GM23248 (cell line): ENCODE data around the gene SPA17. TPM values are rescaled to one million over a fixed set of nuclear protein-coding genes. Genes with fewer than 3 reads are reported as not detected.
A peak's percentile ranks its signal among the peaks of the same experiment; 100 is the strongest.

ENCODE experiments used
- DNase-seq: peaks from one replicate; pipeline ENCODE4 v3.0.0-alpha.2; 2015
- H2AFZ ChIP-seq: fragments of 200-600 bp; sonication (generic); 2 replicates; pipeline ENCODE4 v1.6.1; 2016; ENCODE audit warnings: antibody characterized with exemption
- H3F3A ChIP-seq: fragments of 200-600 bp; sonication (generic); 2 replicates; pipeline ENCODE4 v1.6.1; 2016; ENCODE audit warnings: mild to moderate bottlenecking, antibody characterized with exemption, mixed run types; ENCODE audit not compliant: insufficient read depth
- H3K27ac ChIP-seq: fragments of 200-600 bp; sonication (generic); 2 replicates; pipeline ENCODE4 v1.5.1; 2016; ENCODE audit warnings: mild to moderate bottlenecking
- H3K27me3 ChIP-seq: fragments of 200-600 bp; sonication (generic); replicated peaks from 2 replicates; pipeline ENCODE4 v1.6.1; 2016; ENCODE audit warnings: mild to moderate bottlenecking; ENCODE audit not compliant: insufficient read depth
- H3K36me3 ChIP-seq: fragments of 200-600 bp; sonication (generic); 2 replicates; pipeline ENCODE4 v1.6.1; 2016; ENCODE audit warnings: low read depth, mild to moderate bottlenecking
- H3K4me1 ChIP-seq: fragments of 200-600 bp; sonication (generic); 2 replicates; pipeline ENCODE4 v1.6.1; 2016; ENCODE audit warnings: mild to moderate bottlenecking; ENCODE audit not compliant: insufficient read depth
- H3K4me2 ChIP-seq: fragments of 200-600 bp; sonication (generic); one replicate; pipeline ENCODE4 v1.6.1; 2016; ENCODE audit warnings: mild to moderate bottlenecking; ENCODE audit not compliant: unreplicated experiment
- H3K4me3 ChIP-seq: fragments of 200-600 bp; sonication (generic); 2 replicates; pipeline ENCODE4 v1.5.1; 2016; ENCODE audit warnings: mild to moderate bottlenecking
- H3K79me2 ChIP-seq: fragments of 200-600 bp; sonication (generic); 2 replicates; pipeline ENCODE4 v1.6.1; 2016; ENCODE audit warnings: mild to moderate bottlenecking; ENCODE audit not compliant: insufficient read depth
- H3K9ac ChIP-seq: fragments of 200-600 bp; sonication (generic); 2 replicates; pipeline ENCODE4 v1.6.1; 2016; ENCODE audit warnings: mild to moderate bottlenecking
- H3K9me2 ChIP-seq: fragments of 200-600 bp; sonication (generic); 2 replicates; pipeline ENCODE4 v1.6.1; 2016; ENCODE audit warnings: mixed run types, mild to moderate bottlenecking, moderate library complexity; ENCODE audit not compliant: insufficient read depth
- H3K9me3 ChIP-seq: fragments of 200-600 bp; sonication (generic); one replicate; pipeline ENCODE4 v1.6.1; 2017; ENCODE audit warnings: low read depth
- H4K20me1 ChIP-seq: fragments of 200-600 bp; sonication (generic); 2 replicates; pipeline ENCODE4 v1.6.0; 2016; ENCODE audit not compliant: insufficient read depth
- EZH2 ChIP-seq: fragments of 200-600 bp; sonication (generic); IDR thresholded peaks from 2 replicates; pipeline ENCODE4 v1.6.1; 2018; ENCODE audit warnings: antibody characterized with exemption, mild to moderate bottlenecking; ENCODE audit not compliant: insufficient read depth, poor library complexity, severe bottlenecking
- EZH2phosphoT487 ChIP-seq: fragments of 200-600 bp; sonication (generic); IDR thresholded peaks from 2 replicates; pipeline ENCODE4 v1.6.1; 2018; ENCODE audit warnings: antibody characterized with exemption, moderate library complexity, mild to moderate bottlenecking, low read depth; ENCODE audit not compliant: insufficient read depth
- WGBS, 2 experiments: methylation state at CpG; one replicate each; pipeline ENCODE4 v1.1.6; 2015 to 2017; ENCODE audit warnings: low lambda C conversion rate in 2 of 2, low coverage in 1 of 2; ENCODE audit errors: missing lambda C conversion rate in 2 of 2; 5-methylcytosine and 5-hydroxymethylcytosine counted together
- in situ Hi-C: fragments of 300-500 bp; cut with MboI; formaldehyde crosslinking; loops from 2 replicates; pipeline ENCODE4 v1.15.0; 2020
- polyA plus RNA-seq: library from polyadenylated mRNA; unstranded; fragments of >200 nt; fragmentation: Nextera tagmentation; extraction: Ambion mirVana; gene quantifications from 2 replicates; pipeline ENCODE4 v1.2.1, GENCODE V29; 2016
- total RNA-seq: library from RNA; depleted of rRNA; stranded (reverse); fragments of >200 nt; shearing (Covaris generic); gene quantifications from 2 replicates; pipeline ENCODE4 v1.2.3, GENCODE V29; 2014

Gene SPA17
- total and polyA plus RNA-seq, 2 experiments from 2014 or later = 6.5 to 14.0 TPM

- Histone ChIP-seq H3K36me3 (no peaks in the 10 kb centered on the region), H3F3A (no peaks in the 10 kb centered on the region), H3K27ac (no peak overlapping the region), H3K9me2 (no peaks in the 10 kb centered on the region), H3K4me3 (no peak overlapping the region), H3K9ac (no peak overlapping the region), H3K27me3 (peaks cover 71% of the 10 kb centered on the region), H3K4me2 (no peak overlapping the region), H3K4me1 (no peaks in the 10 kb centered on the region), H4K20me1 (no peaks in the 10 kb centered on the region), H3K79me2 (no peaks in the 10 kb centered on the region), H2AFZ (no peak overlapping the region), H3K9me3 (no peaks in the 10 kb centered on the region)
- in situ Hi-C loops = no loop called here
- TF ChIP-seq EZH2phosphoT487 = no peak
- no peak for TF ChIP-seq EZH2
- 51 to 59% methylated on average over 3 of the region's 3 CpGs for WGBS, 2 experiments
- peak; percentile 11 for DNase-seq
Measured at GRCh38 chr11:124716591-124716990, 42.9 kb downstream of the SPA17 start.

- H3K36me3 ChIP-seq = no peaks in the 10 kb centered on the region
- in situ Hi-C loops = no loop called here
- no peaks in the 10 kb centered on the region for H3K9me2 ChIP-seq
- 57 to 58% methylated on average over 7 of the region's 7 CpGs for WGBS, 2 experiments
- H4K20me1 ChIP-seq = no peaks in the 10 kb centered on the region
- no peaks in the 10 kb centered on the region for H3K9me3 ChIP-seq
- no peak overlapping the region for H3K4me3 ChIP-seq
- H3K27me3 ChIP-seq = peaks cover 78% of the 10 kb centered on the region
- H3K4me1 ChIP-seq = no peaks in the 10 kb centered on the region
- H3K27ac ChIP-seq = no peak overlapping the region
- no peak overlapping the region for H2AFZ ChIP-seq
- no peaks in the 10 kb centered on the region for H3F3A ChIP-seq
- peak overlapping the region; percentile 59 for H3K4me2 ChIP-seq
- no peak for DNase-seq
- no peaks in the 10 kb centered on the region for H3K79me2 ChIP-seq
- H3K9ac ChIP-seq = no peak overlapping the region
- TF ChIP-seq EZH2phosphoT487 (0 out of 2 replicates have a peak, but pooled peaks have one; percentile 5), EZH2 (no peak)
Measured at GRCh38 chr11:124717421-124717785, 43.7 kb downstream of the SPA17 start.

GRCh38 chr11:124717786-124718651 lies 44.3 kb downstream of the SPA17 start:
- no peak overlapping the region for H3K9ac ChIP-seq

GRCh38 chr11:124718801-124719200 lies 45.1 kb downstream of the SPA17 start:
- 5 to 6% methylated on average over 13 to 14 of the region's 14 CpGs for WGBS, 2 experiments
- in situ Hi-C loops = no loop called here
- H3K27me3 ChIP-seq = peaks cover 91% of the 10 kb centered on the region

More at GRCh38 chr11:124717786-124718651, 44.3 kb downstream of the SPA17 start:
- H3K4me1 ChIP-seq = no peaks in the 10 kb centered on the region
- in situ Hi-C loops = no loop called here
- H3K27ac ChIP-seq = no peak overlapping the region
- no peaks in the 10 kb centered on the region for H3K79me2 ChIP-seq
- peak overlapping the region; percentile 59 for H3K4me2 ChIP-seq
- 0 out of 2 replicates have a peak overlapping the region, but pooled peaks have one; percentile 8 for H2AFZ ChIP-seq
- peak overlapping the region; percentile 48 for H3K4me3 ChIP-seq
- no peaks in the 10 kb centered on the region for H3K36me3 ChIP-seq
- peak; percentile 40 for TF ChIP-seq EZH2
- peak; percentile 32; the same call in 1 of the 2 replicates for TF ChIP-seq EZH2phosphoT487
- no peaks in the 10 kb centered on the region for H3F3A ChIP-seq
- H3K27me3 ChIP-seq = peaks cover 83% of the 10 kb centered on the region
- no peaks in the 10 kb centered on the region for H3K9me2 ChIP-seq
- no peaks in the 10 kb centered on the region for H3K9me3 ChIP-seq
- 1% methylated on average over 36 to 45 of the region's 45 CpGs for WGBS, 2 experiments
- H4K20me1 ChIP-seq = no peaks in the 10 kb centered on the region
- DNase-seq = peak; percentile 50

More at GRCh38 chr11:124718801-124719200, 45.1 kb downstream of the SPA17 start:
- TF ChIP-seq EZH2 (no peak), EZH2phosphoT487 (0 out of 2 replicates have a peak, but pooled peaks have one; percentile 8)
- no peak overlapping the region for H3K9ac ChIP-seq
- H2AFZ ChIP-seq = no peak overlapping the region
- H3K36me3 ChIP-seq = no peaks in the 10 kb centered on the region
- H3K27ac ChIP-seq = no peak overlapping the region
- H3K4me2 ChIP-seq = no peak overlapping the region
- no peak for DNase-seq
- H3F3A ChIP-seq = no peaks in the 10 kb centered on the region
- H3K9me2 ChIP-seq = no peaks in the 10 kb centered on the region
- no peaks in the 10 kb centered on the region for H4K20me1 ChIP-seq
- no peaks in the 10 kb centered on the region for H3K79me2 ChIP-seq
- H3K9me3 ChIP-seq = no peaks in the 10 kb centered on the region
- H3K4me3 ChIP-seq = peak overlapping the region; percentile 48; the same call in 1 of the 2 replicates
- H3K4me1 ChIP-seq = no peaks in the 10 kb centered on the region
